Activated CD4-positive, CD25-positive, alpha-beta regulatory T cell treated with anti-CD3 and anti-CD28 coated beads, Interleukin-2, amount 50 U/mL, for 72 hours (primary cell): ENCODE data around the gene ZNF358.

Source experiments
- DNase-seq: peaks from one replicate; pipeline ENCODE4 v3.0.0; 2021

The ZNF358 gene

GRCh38 chr19:7489609-7490044 is 26.3 kb upstream of the ZNF358 start:
- DNase-seq, result no peak

- no peak for DNase-seq
These were observed 23.8 kb upstream of the ZNF358 start for GRCh38 chr19:7492142-7492541.

DNA sequence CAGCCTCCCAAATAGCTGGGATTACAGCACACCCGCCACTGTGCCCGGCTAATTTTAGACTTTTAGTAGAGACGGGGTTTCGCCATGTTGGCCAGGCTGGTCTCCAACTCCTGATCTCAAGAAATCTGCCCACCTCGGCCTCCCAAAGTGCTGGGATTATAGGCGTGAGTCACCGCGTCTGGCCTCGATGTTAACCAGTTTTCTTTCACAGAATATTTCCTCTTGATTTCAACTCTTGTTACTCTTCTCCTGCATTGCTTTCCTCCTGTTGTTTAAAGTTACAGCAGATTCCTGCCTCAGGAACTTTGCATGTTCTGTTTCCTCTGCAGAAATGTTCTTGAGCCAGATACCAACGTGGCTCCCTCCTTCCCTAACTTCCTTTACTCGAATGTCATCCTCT is 23.3 kb upstream of the ZNF358 start:
- no peak for DNase-seq

- DNase-seq, result no peak
These were observed 21.3 kb upstream of the ZNF358 start for GRCh38 chr19:7494416-7495098.

DNA sequence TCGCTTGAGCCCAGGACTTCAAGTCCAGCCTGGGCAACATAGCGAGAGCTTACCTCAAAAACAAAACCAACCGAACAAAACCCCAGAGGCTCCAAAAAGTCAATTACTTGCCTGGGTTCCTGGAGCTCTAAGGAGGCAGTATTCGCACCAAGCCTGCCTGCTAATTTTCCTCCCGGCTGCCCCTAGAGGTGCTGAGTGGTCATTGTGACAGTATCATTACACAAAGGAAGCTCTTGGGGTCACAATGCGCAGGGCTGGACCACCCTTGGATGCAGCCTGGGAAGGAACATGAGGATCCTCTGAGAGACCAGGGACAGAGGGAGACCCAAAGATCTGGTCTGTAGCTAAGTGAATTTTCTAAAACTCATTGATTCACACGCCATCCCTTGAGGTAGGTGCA is 18.6 kb upstream of the ZNF358 start:
- no peak for DNase-seq

DNA sequence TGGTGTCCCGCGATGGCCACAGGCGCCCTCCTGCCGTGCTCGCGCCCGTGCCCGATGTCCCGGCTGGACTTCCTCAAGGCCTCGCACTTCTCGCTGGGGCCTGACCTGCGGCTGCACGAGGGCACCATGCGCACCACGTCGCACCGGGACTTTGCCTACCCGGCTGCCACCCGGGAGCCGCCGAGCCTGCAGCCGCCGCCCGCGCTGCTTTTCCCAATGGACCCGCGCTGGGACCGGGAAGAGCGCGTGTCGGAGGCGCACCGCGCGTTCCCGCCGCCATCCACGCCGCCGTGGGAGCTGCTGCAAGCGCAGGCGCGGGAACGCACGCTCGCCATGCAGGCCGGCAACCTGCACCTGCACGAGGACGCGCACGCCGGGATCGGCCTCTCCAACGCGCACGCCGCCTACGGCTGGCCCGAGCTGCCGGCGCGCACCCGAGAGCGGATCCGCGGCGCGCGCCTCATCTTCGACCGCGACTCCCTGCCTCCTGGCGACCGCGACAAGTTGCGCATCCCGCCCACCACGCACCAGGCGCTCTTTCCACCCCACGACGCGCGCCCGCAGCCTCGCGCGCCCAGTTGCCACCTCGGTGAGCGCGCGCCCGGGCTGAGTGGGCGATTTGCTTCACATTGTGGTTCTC is 15.0 kb upstream of the ZNF358 start:
- no peak for DNase-seq

GRCh38 chr19:7502552-7502951 is 13.4 kb upstream of the ZNF358 start:
- no peak for DNase-seq

DNA sequence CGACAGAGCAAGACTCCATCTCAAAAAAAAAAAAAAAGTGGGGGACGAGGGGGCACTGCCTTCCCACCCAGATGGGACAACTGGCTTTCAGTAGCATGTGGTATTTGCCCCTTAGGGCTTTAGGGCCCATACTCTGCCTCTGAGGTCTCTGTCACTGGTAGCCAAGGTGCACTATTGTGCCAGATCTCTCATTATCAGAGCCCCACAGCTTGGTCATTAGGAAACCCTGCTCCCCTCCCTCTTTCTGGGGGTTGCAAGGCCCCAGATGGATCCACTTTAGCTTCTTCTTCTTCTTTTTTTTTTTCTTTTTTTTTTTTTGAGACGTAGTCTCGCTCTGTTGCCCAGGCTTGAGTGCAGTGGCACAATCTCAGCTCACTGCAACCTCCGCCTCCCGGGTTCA is 11.2 kb upstream of the ZNF358 start:
- no peak for DNase-seq

GRCh38 chr19:7505288-7505681 is 10.6 kb upstream of the ZNF358 start:
- DNase-seq, result no peak

- DNase-seq, result no peak
These were observed 10.1 kb upstream of the ZNF358 start for GRCh38 chr19:7505682-7506384.

DNA sequence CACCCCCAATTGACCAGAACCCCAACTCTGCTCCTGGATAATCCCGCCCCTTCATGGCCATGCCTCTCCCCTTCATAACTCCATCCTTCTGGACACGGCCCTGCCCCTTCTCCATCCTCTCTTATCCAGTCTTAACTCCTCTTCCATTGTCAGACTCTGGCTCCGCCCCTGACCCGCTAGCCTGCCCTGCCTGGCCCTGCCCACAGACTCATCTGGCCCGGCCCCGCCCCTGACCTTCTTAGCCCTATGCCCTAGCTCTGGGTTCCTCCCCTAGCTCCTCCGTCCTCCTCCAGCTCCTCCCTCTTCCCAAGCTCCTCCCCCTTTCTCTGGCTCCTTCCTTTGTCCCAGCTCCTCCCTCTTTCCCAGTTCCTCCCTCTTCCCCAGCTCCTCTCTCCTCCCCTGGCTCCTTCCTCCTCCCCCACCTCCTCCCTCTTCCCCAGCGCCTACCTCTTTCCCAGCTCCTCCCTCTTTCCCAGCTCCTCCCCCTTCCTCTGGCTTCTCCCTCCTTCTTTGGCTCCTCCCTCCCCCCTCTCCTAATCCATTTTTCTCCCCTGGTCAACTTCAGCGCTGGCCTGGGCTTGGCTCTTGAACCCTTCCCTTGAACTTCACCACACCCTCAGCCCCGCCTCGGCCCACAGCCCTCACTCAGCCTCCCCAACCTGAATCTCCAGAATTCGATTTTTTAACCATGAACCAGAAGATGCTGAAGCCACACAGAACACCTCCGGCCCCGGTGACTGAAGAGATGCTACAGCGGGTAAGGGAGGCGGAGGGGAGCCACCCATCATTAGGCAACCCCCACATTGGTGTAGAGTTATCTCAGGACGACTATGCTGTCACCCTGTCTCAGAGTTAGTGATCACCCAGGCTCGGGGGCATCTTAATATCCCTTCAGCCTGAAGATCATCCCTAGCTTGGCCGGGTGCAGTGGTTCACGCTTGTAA is 9.2 kb upstream of the ZNF358 start:
- peak; percentile 60 for DNase-seq

- DNase-seq, result peak; percentile 57
These were observed 8.0 kb upstream of the ZNF358 start for GRCh38 chr19:7507884-7508283.

- DNase-seq, result no peak
These were observed 6.3 kb upstream of the ZNF358 start for GRCh38 chr19:7509625-7510024.

- DNase-seq, result no peak
These were observed 3.5 kb upstream of the ZNF358 start for GRCh38 chr19:7512400-7512851.

- no peak for DNase-seq
These were observed 1.9 kb upstream of the ZNF358 start for GRCh38 chr19:7513809-7514642.

DNA sequence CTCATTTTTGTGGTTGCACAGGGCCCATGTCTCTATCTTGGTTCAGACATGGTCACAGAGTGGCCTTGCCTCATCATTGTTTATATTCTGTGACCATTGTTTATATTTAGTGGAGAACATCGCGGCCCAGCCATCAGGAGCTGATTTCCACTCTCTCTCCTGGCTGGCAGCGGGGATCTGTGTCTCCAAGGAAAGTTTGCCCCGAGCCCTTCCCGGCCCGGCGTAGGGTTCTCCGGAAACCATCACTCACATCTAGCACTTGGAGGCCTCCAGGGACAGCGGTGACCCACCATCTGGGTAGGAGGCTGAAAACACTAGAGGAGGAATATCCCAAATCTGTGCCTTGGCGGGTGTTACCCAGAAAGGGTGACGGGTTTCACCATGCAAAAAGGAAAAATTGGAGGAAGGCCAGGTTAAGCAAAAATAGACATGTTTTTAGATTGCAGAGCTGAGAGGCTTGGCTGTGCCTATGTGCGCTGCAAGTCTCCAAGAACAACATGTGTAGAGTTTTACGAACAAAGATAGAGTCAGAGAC is 726 bp upstream of the ZNF358 start:
- no peak for DNase-seq

GRCh38 chr19:7516333-7516732 is 430 bp downstream of the ZNF358 start:
- no peak for DNase-seq

DNA sequence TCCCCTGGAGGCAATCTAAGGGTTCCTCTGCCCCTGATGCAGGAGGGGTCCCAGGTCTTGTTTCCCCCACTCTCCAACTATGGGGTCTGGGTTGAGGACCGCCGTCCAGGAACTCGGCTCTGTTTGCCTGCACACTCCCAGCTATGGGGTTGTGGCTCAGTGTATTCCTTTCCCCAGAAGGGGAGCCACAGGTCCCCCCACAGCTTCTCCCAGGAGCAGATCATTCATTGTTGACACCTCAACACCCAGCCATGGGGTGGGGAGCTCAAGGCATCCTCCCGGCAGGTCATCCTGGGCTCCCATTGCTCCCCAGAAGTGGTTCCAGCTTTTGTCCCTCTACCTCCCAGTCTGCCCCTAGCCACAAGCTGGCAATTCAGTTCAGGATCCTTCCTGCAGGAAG is 975 bp downstream of the ZNF358 start:
- DNase-seq, result no peak

DNA sequence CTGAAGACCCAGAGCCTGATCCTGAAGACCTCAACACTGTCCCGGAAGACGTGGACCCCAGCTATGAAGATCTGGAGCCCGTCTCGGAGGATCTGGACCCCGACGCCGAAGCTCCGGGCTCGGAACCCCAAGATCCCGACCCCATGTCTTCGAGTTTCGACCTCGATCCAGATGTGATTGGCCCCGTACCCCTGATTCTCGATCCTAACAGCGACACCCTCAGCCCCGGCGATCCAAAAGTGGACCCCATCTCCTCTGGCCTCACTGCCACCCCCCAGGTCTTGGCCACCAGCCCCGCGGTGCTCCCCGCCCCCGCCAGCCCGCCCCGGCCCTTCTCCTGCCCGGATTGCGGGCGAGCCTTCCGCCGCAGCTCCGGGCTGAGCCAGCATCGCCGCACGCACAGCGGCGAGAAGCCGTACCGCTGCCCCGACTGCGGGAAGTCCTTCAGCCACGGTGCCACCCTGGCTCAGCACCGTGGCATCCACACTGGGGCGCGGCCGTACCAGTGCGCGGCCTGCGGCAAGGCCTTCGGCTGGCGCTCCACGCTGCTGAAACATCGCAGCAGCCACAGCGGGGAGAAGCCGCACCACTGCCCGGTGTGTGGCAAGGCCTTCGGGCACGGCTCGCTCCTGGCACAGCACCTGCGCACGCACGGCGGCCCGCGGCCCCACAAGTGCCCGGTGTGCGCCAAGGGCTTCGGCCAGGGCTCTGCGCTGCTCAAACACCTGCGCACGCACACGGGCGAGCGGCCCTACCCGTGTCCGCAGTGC is 3.6 kb downstream of the ZNF358 start:
- DNase-seq, result no peak

DNA sequence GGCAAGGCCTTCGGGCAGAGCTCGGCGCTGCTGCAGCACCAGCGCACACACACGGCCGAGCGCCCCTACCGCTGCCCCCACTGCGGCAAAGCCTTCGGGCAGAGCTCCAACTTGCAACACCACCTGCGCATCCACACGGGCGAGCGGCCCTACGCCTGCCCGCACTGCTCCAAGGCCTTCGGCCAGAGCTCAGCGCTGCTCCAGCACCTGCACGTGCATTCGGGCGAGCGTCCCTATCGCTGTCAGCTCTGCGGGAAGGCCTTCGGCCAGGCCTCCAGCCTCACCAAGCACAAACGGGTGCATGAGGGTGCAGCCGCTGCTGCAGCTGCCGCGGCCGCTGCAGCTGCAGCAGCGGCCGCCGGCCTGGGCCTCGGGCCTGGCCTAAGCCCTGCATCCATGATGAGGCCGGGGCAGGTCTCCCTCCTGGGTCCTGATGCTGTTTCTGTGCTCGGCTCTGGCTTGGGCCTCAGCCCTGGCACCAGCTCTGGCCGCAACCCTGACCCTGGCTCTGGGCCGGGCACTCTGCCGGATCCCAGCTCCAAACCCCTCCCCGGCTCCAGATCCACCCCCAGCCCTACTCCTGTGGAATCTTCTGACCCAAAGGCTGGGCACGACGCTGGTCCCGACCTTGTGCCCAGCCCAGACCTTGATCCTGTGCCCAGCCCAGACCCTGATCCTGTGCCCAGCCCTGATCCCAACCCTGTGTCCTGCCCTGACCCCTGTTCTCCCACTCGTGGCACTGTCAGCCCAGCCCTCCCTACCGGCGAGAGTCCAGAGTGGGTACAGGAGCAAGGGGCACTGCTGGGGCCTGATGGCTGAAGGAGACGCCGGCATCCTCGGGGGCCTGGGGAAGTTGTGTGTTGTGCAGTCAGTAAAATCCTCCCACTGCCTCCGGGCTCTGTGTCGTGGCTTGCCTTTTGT is 4.5 kb downstream of the ZNF358 start:
- no peak for DNase-seq
